ENCODE results near the gene KIF3B.
A peak's percentile ranks its signal among the peaks of the same experiment; 100 is the strongest.

The KIF3B gene

DNA sequence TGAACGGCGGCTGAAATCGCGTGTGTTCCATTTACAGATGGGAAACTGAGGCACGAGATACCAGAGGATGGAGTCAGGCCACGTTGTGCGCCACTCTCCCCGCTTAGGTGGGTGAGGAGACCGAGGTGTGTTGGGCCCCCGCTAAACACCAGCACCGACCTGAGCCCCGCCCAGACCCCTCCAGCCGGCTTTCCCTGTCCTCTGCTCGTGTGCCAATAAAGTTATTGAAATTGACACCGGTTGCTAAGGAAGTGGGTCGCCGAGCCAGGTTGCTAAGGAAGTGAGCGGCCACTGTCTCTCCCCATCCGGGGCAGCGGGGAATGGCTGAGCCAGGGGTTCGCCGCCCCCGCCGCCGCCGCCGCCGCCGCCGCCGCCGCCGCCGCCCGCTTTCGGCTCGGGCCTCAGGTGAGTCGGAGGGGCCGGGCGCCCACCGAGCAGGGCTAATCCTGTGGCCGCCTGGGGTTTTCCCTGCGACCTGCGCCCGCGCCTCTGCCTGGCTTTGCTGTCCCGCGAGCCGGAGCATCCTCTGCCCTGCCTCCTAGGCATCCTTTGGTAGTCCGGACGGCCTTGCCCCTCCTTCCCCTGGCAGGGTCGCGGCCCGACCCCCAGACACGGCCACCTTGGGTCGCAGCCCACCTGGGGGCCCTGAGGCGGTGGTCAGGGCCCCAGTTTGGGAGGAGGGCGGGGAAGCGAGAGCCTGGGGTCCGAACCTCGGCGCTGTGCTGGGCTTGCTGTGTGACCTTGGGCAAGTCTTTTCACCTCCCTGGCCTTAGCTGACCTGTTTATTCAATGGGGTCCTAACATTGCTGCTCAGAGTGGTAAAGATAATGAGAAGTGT, at the start of gene KIF3B:
Gene KIF3B (plus strand): TSS at position 291 of the 838 bp plus-strand sequence. CDS start 32,127 bp downstream, outside the sequence.
- TF ChIP-seq GATA1 (IDR thresholded peaks at IDR 0.05; ENCODE audit: low read depth, low read length) (no peak), POLR2A (IDR thresholded peaks at IDR 0.05; ENCODE audit: low read length) (no peak)
- peak; percentile 71 to 80 for DNase-seq

GRCh38 chr20:32227744-32228688, 49.4 kb upstream of the KIF3B start:
- no peak for TF ChIP-seq POLR2A (IDR thresholded peaks at IDR 0.05; ENCODE audit: low read length)
- TF ChIP-seq GATA1 (IDR thresholded peaks at IDR 0.05; ENCODE audit: low read depth, low read length), result no peak
- DNase-seq, result no peak

- no peak for TF ChIP-seq GATA1 (IDR thresholded peaks at IDR 0.05; ENCODE audit: low read depth, low read length)
- TF ChIP-seq POLR2A (IDR thresholded peaks at IDR 0.05; ENCODE audit: low read length), result no peak
- DNase-seq, result no peak
Observed at GRCh38 chr20:32229251-32229747, 48.2 kb upstream of the KIF3B start.

- no peak for DNase-seq
- TF ChIP-seq GATA1 (IDR thresholded peaks at IDR 0.05; ENCODE audit: low read depth, low read length) (no peak), POLR2A (IDR thresholded peaks at IDR 0.05; ENCODE audit: low read length) (no peak)
Observed at GRCh38 chr20:32230707-32231106, 46.7 kb upstream of the KIF3B start.

DNA sequence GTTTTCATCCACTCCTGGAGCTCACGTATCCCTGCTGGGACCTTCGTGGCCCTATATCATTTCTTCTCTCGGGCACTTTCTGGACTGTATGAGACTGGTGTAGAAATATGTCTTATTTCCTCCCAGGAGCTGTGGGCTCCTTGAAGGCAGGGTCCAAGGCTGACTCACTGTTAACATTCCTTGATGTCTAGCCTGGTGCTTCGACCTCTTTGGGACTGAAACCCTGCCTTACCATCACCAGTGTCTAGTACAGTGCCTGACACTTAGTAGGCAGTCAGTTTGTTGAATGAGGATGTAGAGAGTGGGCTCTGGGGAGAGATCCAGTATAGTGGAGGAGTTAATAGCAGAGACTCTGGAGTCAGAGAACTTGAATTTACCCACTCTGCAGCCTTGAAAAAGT, 46.2 kb upstream of the KIF3B start:
- no peak for DNase-seq
- TF ChIP-seq POLR2A (IDR thresholded peaks at IDR 0.05; ENCODE audit: low read length) (no peak), GATA1 (IDR thresholded peaks at IDR 0.05; ENCODE audit: low read depth, low read length) (no peak)

DNA sequence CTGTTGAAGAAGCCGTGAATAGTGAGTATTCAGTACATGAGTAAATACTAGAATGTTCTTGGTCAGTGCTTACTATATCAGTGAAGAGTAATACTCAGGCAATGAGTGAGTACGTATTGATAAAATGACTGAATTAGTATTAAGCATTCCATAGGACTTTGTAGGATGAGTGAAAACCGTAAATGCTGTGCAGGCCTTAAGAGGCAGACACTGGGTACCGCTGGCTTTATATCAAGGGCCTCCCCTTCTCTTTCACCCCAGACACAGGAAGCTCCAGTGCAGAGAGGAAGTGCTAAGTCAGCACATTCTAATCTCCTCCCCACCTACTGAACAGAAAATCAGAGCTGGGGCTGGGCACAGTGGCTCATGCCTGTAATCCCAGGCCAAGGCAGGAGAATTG, 45.6 kb upstream of the KIF3B start:
- no peak for DNase-seq
- TF ChIP-seq POLR2A (IDR thresholded peaks at IDR 0.05; ENCODE audit: low read length), result no peak
- no peak for TF ChIP-seq GATA1 (IDR thresholded peaks at IDR 0.05; ENCODE audit: low read depth, low read length)

- TF ChIP-seq GATA1 (IDR thresholded peaks at IDR 0.05; ENCODE audit: low read depth, low read length) (no peak), POLR2A (IDR thresholded peaks at IDR 0.05; ENCODE audit: low read length) (no peak)
- DNase-seq, result no peak
Observed at GRCh38 chr20:32232326-32232886, 45.0 kb upstream of the KIF3B start.

- TF ChIP-seq POLR2A (IDR thresholded peaks at IDR 0.05; ENCODE audit: low read length) (no peak), GATA1 (IDR thresholded peaks at IDR 0.05; ENCODE audit: low read depth, low read length) (no peak)
Observed at GRCh38 chr20:32233286-32233685, 44.2 kb upstream of the KIF3B start.

GRCh38 chr20:32234135-32234808, 43.2 kb upstream of the KIF3B start:
- TF ChIP-seq POLR2A (IDR thresholded peaks at IDR 0.05; ENCODE audit: low read length) (no peak), GATA1 (IDR thresholded peaks at IDR 0.05; ENCODE audit: low read depth, low read length) (no peak)
- DNase-seq, result no peak

More at GRCh38 chr20:32233286-32233685, 44.2 kb upstream of the KIF3B start:
- no peak for DNase-seq

DNA sequence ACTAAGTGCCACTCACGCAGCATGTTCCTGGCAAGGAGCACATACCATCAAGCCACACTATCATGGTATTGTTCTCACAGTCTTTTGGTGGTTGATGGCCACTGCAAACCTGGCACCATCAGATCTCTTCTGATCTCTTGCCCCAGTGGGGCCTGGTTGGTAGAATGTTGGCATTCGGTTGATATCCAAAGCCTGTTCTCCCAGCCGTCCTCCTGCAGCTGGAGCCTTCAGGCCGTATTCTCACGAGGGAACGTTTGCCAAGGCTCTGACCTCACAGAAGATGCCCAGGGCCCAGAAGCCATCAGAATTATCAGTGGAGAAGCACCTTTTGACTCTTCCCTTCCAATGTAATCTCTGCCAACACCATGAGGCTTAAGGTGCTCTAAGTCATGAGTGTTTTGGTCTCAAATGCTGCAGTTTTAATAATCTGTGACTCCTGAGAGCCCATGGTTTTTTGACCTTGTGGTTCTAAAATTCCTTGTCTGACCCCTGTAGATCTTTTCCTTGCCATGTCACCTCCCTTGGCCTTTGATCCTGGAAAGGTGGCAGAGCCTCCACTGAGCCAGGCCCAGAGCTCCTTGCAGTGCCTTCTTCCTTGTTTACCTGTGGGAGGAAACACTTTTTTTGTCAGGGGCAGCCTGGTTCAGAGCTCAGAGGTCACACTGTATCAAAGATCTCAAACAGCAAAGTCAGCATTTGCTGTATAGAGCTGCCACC, 42.0 kb upstream of the KIF3B start:
- DNase-seq, result no peak
- TF ChIP-seq GATA1 (IDR thresholded peaks at IDR 0.05; ENCODE audit: low read depth, low read length) (no peak), POLR2A (IDR thresholded peaks at IDR 0.05; ENCODE audit: low read length) (no peak)

DNA sequence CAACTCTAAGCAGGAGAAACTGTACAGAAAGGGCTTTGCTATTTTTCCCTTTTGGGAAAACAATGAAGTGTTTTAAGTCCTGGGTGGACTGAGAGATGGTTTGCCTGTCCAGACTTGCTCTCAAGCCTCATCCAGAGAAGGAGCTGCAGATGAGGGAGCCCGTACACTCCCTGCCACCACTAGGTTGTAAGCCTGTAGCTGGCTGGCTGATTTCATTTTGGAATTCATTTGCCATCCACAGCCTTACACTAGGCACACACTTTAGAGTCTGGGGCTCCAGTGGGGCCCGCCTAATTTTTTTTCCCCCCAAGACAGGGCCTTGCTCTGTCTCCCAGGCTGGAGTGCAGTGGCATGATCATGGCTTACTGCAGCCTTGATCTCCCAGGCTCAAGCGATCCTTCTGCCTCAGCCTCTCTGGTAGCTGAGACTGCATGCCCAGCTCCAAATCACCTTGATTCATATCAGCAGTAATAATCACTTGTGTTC, 41.4 kb upstream of the KIF3B start:
- no peak for TF ChIP-seq GATA1 (IDR thresholded peaks at IDR 0.05; ENCODE audit: low read depth, low read length)
- no peak for TF ChIP-seq POLR2A (IDR thresholded peaks at IDR 0.05; ENCODE audit: low read length)
- no peak for DNase-seq

DNA sequence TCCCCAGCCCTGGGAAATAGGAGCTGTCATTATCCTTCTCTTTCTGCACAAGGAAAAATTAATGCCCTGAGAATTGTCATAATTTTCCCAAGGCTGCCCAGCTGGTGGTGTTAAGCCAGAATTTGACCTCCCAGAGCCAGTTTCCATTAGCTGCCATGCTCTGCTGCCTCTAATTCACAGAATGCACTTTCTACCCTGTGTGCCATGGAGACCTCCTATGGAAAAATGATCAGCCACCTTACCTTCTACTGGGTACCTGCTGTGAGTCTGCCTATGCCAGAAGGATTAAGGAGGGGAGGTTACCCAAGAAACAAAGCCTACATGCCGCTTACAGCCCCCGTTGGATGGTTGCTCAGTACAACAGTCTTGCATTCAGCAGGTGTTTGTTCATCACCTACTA, 40.6 kb upstream of the KIF3B start:
- no peak for TF ChIP-seq POLR2A (IDR thresholded peaks at IDR 0.05; ENCODE audit: low read length)
- TF ChIP-seq GATA1 (IDR thresholded peaks at IDR 0.05; ENCODE audit: low read depth, low read length), result no peak

More for the DNA sequence above, 40.6 kb upstream of the KIF3B start:
- DNase-seq, result no peak
